ENCODE measurements around the gene CMTM6.
A peak's percentile ranks its signal among the peaks of the same experiment; 100 is the strongest.
"Not testable (repeated sequence)": the region's sequence is repeated elsewhere in the genome, so short reads cannot be mapped to it uniquely, and the experiment has no call there.

The CMTM6 gene

GRCh38 chr3:32542807-32543206, 40.2 kb upstream of the CMTM6 start:
- Mint-ChIP-seq H3K4me1 (no peaks in the 10 kb centered on the region), H3K4me3 (no peak overlapping the region), H3K27me3 (ENCODE audit: low read depth) (no peaks in the 10 kb centered on the region), H3K9me3 (no peaks in the 10 kb centered on the region), H3K36me3 (ENCODE audit: low read depth) (peaks cover 39% of the 10 kb centered on the region), H3K27ac (no peak overlapping the region)
- TF ChIP-seq CTCF (IDR thresholded peaks at IDR 0.05; ENCODE audit: unreplicated experiment in 3 of 3) = no peak

- Mint-ChIP-seq H3K4me1 (no peaks in the 10 kb centered on the region), H3K36me3 (ENCODE audit: low read depth) (peaks cover 35% of the 10 kb centered on the region), H3K27me3 (ENCODE audit: low read depth) (no peaks in the 10 kb centered on the region), H3K27ac (no peak overlapping the region), H3K9me3 (no peaks in the 10 kb centered on the region), H3K4me3 (no peak overlapping the region)
- TF ChIP-seq CTCF (IDR thresholded peaks at IDR 0.05; ENCODE audit: unreplicated experiment in 3 of 3) = no peak
Observed at GRCh38 chr3:32540899-32541298, 38.2 kb upstream of the CMTM6 start.

GRCh38 chr3:32532434-32532833, 29.8 kb upstream of the CMTM6 start:
- Mint-ChIP-seq H3K4me3 (no peak overlapping the region), H3K27me3 (ENCODE audit: low read depth) (no peaks in the 10 kb centered on the region), H3K4me1 (no peaks in the 10 kb centered on the region), H3K27ac (no peak overlapping the region), H3K36me3 (ENCODE audit: low read depth) (peaks cover 60% of the 10 kb centered on the region), H3K9me3 (no peaks in the 10 kb centered on the region)
- no peak for TF ChIP-seq CTCF (IDR thresholded peaks at IDR 0.05; ENCODE audit: unreplicated experiment in 3 of 3)

GRCh38 chr3:32531010-32531647, 28.5 kb upstream of the CMTM6 start:
- H3K27ac Mint-ChIP-seq = no peak overlapping the region
- no peaks in the 10 kb centered on the region for H3K27me3 Mint-ChIP-seq (ENCODE audit: low read depth)
- H3K4me1 Mint-ChIP-seq = no peaks in the 10 kb centered on the region
- H3K36me3 Mint-ChIP-seq (ENCODE audit: low read depth) = peaks cover 67% of the 10 kb centered on the region
- H3K4me3 Mint-ChIP-seq = no peak overlapping the region
- H3K9me3 Mint-ChIP-seq = no peaks in the 10 kb centered on the region
- TF ChIP-seq CTCF (IDR thresholded peaks at IDR 0.05; ENCODE audit: unreplicated experiment in 3 of 3) = no peak

GRCh38 chr3:32525720-32526119, 23.1 kb upstream of the CMTM6 start:
- Mint-ChIP-seq H3K36me3 (ENCODE audit: low read depth) (peaks cover 70% of the 10 kb centered on the region), H3K4me3 (no peak overlapping the region), H3K4me1 (no peaks in the 10 kb centered on the region), H3K27me3 (ENCODE audit: low read depth) (no peaks in the 10 kb centered on the region), H3K27ac (no peak overlapping the region), H3K9me3 (peaks cover 6% of the 10 kb centered on the region)
- no peak for TF ChIP-seq CTCF (IDR thresholded peaks at IDR 0.05; ENCODE audit: unreplicated experiment in 3 of 3)

GRCh38 chr3:32522682-32523081, 20.0 kb upstream of the CMTM6 start:
- no peak for TF ChIP-seq CTCF (IDR thresholded peaks at IDR 0.05; ENCODE audit: unreplicated experiment in 3 of 3)
- H3K27me3 Mint-ChIP-seq (ENCODE audit: low read depth) = no peaks in the 10 kb centered on the region
- no peak overlapping the region for H3K4me3 Mint-ChIP-seq
- H3K36me3 Mint-ChIP-seq (ENCODE audit: low read depth) = peaks cover 61% of the 10 kb centered on the region
- no peaks in the 10 kb centered on the region for H3K4me1 Mint-ChIP-seq
- H3K9me3 Mint-ChIP-seq = peaks cover 6% of the 10 kb centered on the region
- H3K27ac Mint-ChIP-seq = peak overlapping the region in 1 of 3 experiments; percentile 24

- not testable (repeated sequence) for H3K27me3 Mint-ChIP-seq (ENCODE audit: low read depth); H3K27ac Mint-ChIP-seq; H3K4me3 Mint-ChIP-seq; H3K9me3 Mint-ChIP-seq; H3K4me1 Mint-ChIP-seq
- peaks cover 29% of the 10 kb centered on the region for H3K36me3 Mint-ChIP-seq (ENCODE audit: low read depth)
Observed at GRCh38 chr3:32518921-32519320, 16.3 kb upstream of the CMTM6 start.

GRCh38 chr3:32516751-32517150, 14.1 kb upstream of the CMTM6 start:
- not testable (repeated sequence) for H3K4me1 Mint-ChIP-seq; H3K9me3 Mint-ChIP-seq; H3K27me3 Mint-ChIP-seq (ENCODE audit: low read depth); H3K27ac Mint-ChIP-seq; H3K4me3 Mint-ChIP-seq
- peaks cover 11% of the 10 kb centered on the region for H3K36me3 Mint-ChIP-seq (ENCODE audit: low read depth)

Data from nephron (organoid).